PFSK-1 (cell line): Measurements from ENCODE around the gene FRZB.

Experiments used
- POLR2AphosphoS5 ChIP-seq: IDR thresholded peaks from 2 replicates; pipeline ENCODE4 v1.6.1; 2012; ENCODE audit warnings: low read depth, mild to moderate bottlenecking, control low read depth, low read length, moderate library complexity
- REST ChIP-seq, 2 experiments: IDR thresholded peaks; 2 replicates each; pipeline versions ENCODE4 v1.6.1 to v1.8.0; 2011 to 2012; ENCODE audit warnings: low read depth in 2 of 2, low read length in 2 of 2, control low read depth in 1 of 2, inconsistent platforms in 1 of 2, mild to moderate bottlenecking in 1 of 2, moderate library complexity in 1 of 2; ENCODE audit not compliant: insufficient read depth in 1 of 2
- SIN3A ChIP-seq: IDR thresholded peaks from 2 replicates; pipeline ENCODE4 v1.6.1; 2012; ENCODE audit warnings: mild to moderate bottlenecking, low read length, moderate library complexity, borderline replicate concordance; ENCODE audit not compliant: insufficient read depth
- TAF1 ChIP-seq: IDR thresholded peaks from 2 replicates; pipeline ENCODE4 v1.6.1; 2012; ENCODE audit warnings: low read length, control low read depth, borderline replicate concordance; ENCODE audit not compliant: insufficient read depth

GRCh38 chr2:182822733-182823132, 43.7 kb downstream of the FRZB start:
- TF ChIP-seq TAF1 (no peak), POLR2AphosphoS5 (no peak), REST (IDR thresholded peaks at IDR 0.05; ENCODE audit: insufficient read depth in 1 of 2, low read depth in 2 of 2, low read length in 2 of 2) (no peak), SIN3A (no peak)
